Endodermal cell (in vitro differentiated cells): Measurements from ENCODE around the gene EML5. TPM values are rescaled to one million over a fixed set of nuclear protein-coding genes. Genes with fewer than 3 reads are reported as not detected.

Experiments used
- DNase-seq: peaks from one replicate; pipeline ENCODE4 v3.0.0-alpha.2; 2017
- H3K27ac ChIP-seq: 2 replicates; pipeline ENCODE4 v1.5.1; 2013; ENCODE audit warnings: mild to moderate bottlenecking, low read depth, low read length, moderate library complexity
- H3K27me3 ChIP-seq: 2 replicates; pipeline ENCODE4 v1.6.1; 2013; ENCODE audit warnings: mild to moderate bottlenecking, low read length, moderate library complexity; ENCODE audit not compliant: insufficient read depth, control insufficient read depth, poor library complexity, severe bottlenecking
- H3K36me3 ChIP-seq: 2 replicates; pipeline ENCODE4 v1.7.0; 2013; ENCODE audit warnings: mild to moderate bottlenecking, low read length, moderate library complexity; ENCODE audit not compliant: control insufficient read depth, insufficient read depth
- H3K4me1 ChIP-seq: one replicate; pipeline ENCODE4 v1.7.0; 2013; ENCODE audit warnings: low read length; ENCODE audit not compliant: control insufficient read depth, insufficient read depth
- H3K4me3 ChIP-seq: 2 replicates; pipeline ENCODE4 v1.5.1; 2013; ENCODE audit warnings: mild to moderate bottlenecking, low read length, moderate library complexity
- H3K9ac ChIP-seq: 2 replicates; pipeline ENCODE4 v1.6.1; 2013; ENCODE audit warnings: mild to moderate bottlenecking, low read length, moderate library complexity; ENCODE audit not compliant: poor library complexity, severe bottlenecking; ENCODE audit errors: extremely low read depth
- H3K9me3 ChIP-seq: 2 replicates; pipeline ENCODE4 v1.6.1; 2013; ENCODE audit warnings: mild to moderate bottlenecking, low read length, moderate library complexity; ENCODE audit not compliant: control insufficient read depth
- H3K27ac Mint-ChIP-seq: 2 replicates; pipeline ENCODE4 v1.8.0; 2020; ENCODE audit warnings: mixed read lengths
- H3K27me3 Mint-ChIP-seq: 2 replicates; pipeline ENCODE4 v1.8.0; 2021; ENCODE audit warnings: mild to moderate bottlenecking, mixed read lengths; ENCODE audit not compliant: insufficient read depth
- H3K36me3 Mint-ChIP-seq: 2 replicates; pipeline ENCODE4 v1.8.0; 2020; ENCODE audit warnings: low read depth, mixed read lengths
- H3K4me1 Mint-ChIP-seq: 2 replicates; pipeline ENCODE4 v1.8.0; 2020; ENCODE audit warnings: mixed read lengths
- H3K4me3 Mint-ChIP-seq: 2 replicates; pipeline ENCODE4 v1.8.0; 2020; ENCODE audit warnings: mild to moderate bottlenecking, moderate library complexity, mixed read lengths
- H3K9me3 Mint-ChIP-seq: 2 replicates; pipeline ENCODE4 v1.8.0; 2020; ENCODE audit warnings: mild to moderate bottlenecking, mixed read lengths
- CTCF ChIP-seq: fragments of 200-600 bp; sonication (generic); conservative IDR thresholded peaks from 2 replicates; pipeline ENCODE4 v1.5.0; 2021; ENCODE audit warnings: antibody characterized with exemption, mild to moderate bottlenecking
- WGBS, 2 experiments: methylation state at CpG; one replicate each; pipeline versions ENCODE4 v1.1.5 to v1.1.7; 2013; ENCODE audit warnings: missing lambda C conversion rate in 2 of 2, mixed read lengths in 1 of 2; ENCODE audit not compliant: insufficient coverage in 1 of 2, insufficient read length in 1 of 2; 5-methylcytosine and 5-hydroxymethylcytosine counted together
- total RNA-seq, 2 donors: library from RNA; stranded (reverse); fragmentation: NEBNext Ultra II Directional in 1 of 2; extraction: Animal tissue kit (Norgen Biotek cat#: 25700) in 1 of 2; gene quantifications; 2 replicates in 1 of 2; 3 replicates in 1 of 2; pipeline ENCODE4 v1.2.1, GENCODE V29; 2021

EML5 gene
- total RNA-seq, 2 donors from 2014 or later: 1.7 to 2.3 TPM

- Mint-ChIP-seq H3K4me1 (peaks cover 17% of the 10 kb centered on the region), H3K27ac (peak overlapping the region; percentile 26), H3K4me3 (no peak overlapping the region), H3K36me3 (peaks cover 51% of the 10 kb centered on the region), H3K27me3 (no peaks in the 10 kb centered on the region), H3K9me3 (no peaks in the 10 kb centered on the region)
- H3K4me3 ChIP-seq: no peak overlapping the region
- no peak overlapping the region for H3K9ac ChIP-seq
- peaks cover 9% of the 10 kb centered on the region for H3K4me1 ChIP-seq
- DNase-seq: no peak
- no peaks in the 10 kb centered on the region for H3K27me3 ChIP-seq
- no peaks in the 10 kb centered on the region for H3K9me3 ChIP-seq
- no peak overlapping the region for H3K27ac ChIP-seq
- TF ChIP-seq CTCF: no peak
- peaks cover 87% of the 10 kb centered on the region for H3K36me3 ChIP-seq
- 84 to 96% methylated on average over 3 to 5 of the region's 5 CpGs for WGBS, 2 experiments
These were observed 179.2 kb downstream of the EML5 start for GRCh38 chr14:88613552-88614010.

- no peak for DNase-seq
- H3K4me1 Mint-ChIP-seq: peaks cover 11% of the 10 kb centered on the region
- H3K27me3 Mint-ChIP-seq: no peaks in the 10 kb centered on the region
- no peak overlapping the region for H3K4me3 Mint-ChIP-seq
- H3K9me3 Mint-ChIP-seq: peaks cover 3% of the 10 kb centered on the region
- peaks cover 93% of the 10 kb centered on the region for H3K36me3 ChIP-seq
- H3K9me3 ChIP-seq: no peaks in the 10 kb centered on the region
- WGBS, 2 experiments: 87 to 91% methylated on average over 4 of the region's 4 CpGs
- no peak overlapping the region for H3K9ac ChIP-seq
- peaks cover 9% of the 10 kb centered on the region for H3K4me1 ChIP-seq
- H3K27me3 ChIP-seq: no peaks in the 10 kb centered on the region
- no peak for TF ChIP-seq CTCF
- H3K27ac Mint-ChIP-seq: no peak overlapping the region
- H3K36me3 Mint-ChIP-seq: peaks cover 57% of the 10 kb centered on the region
- no peak overlapping the region for H3K27ac ChIP-seq
- H3K4me3 ChIP-seq: no peak overlapping the region
These were observed 179.8 kb downstream of the EML5 start for GRCh38 chr14:88612981-88613380.

GRCh38 chr14:88611878-88612277 is 180.9 kb downstream of the EML5 start:
- H3K9me3 ChIP-seq: peaks cover 5% of the 10 kb centered on the region
- no peaks in the 10 kb centered on the region for H3K27me3 Mint-ChIP-seq
- no peaks in the 10 kb centered on the region for H3K27me3 ChIP-seq
- DNase-seq: no peak
- no peak overlapping the region for H3K27ac Mint-ChIP-seq
- H3K4me1 ChIP-seq: peaks cover 9% of the 10 kb centered on the region
- no peak overlapping the region for H3K27ac ChIP-seq
- H3K4me3 Mint-ChIP-seq: no peak overlapping the region
- H3K36me3 ChIP-seq: peaks cover 96% of the 10 kb centered on the region
- peaks cover 6% of the 10 kb centered on the region for H3K9me3 Mint-ChIP-seq
- H3K4me3 ChIP-seq: no peak overlapping the region
- peak; percentile 50 for TF ChIP-seq CTCF
- H3K36me3 Mint-ChIP-seq: peaks cover 65% of the 10 kb centered on the region
- H3K9ac ChIP-seq: no peak overlapping the region
- H3K4me1 Mint-ChIP-seq: peaks cover 10% of the 10 kb centered on the region
- 100% methylated on average over 1 of the region's 1 CpG; no CpG with 5 or more reads in 1 of the 2 experiments for WGBS, 2 experiments
